ENCODE measurements around the gene KIF26B. TPM values are rescaled to one million over a fixed set of nuclear protein-coding genes. Genes with fewer than 3 reads are reported as not detected.
"Not testable (repeated sequence)": the region's sequence is repeated elsewhere in the genome, so short reads cannot be mapped to it uniquely, and the experiment has no call there.

Gene KIF26B
- total and polyA plus RNA-seq, 2 of the 4 experiments (the other 2 are of a cell fraction) = 0.53 to 0.54 TPM

DNA sequence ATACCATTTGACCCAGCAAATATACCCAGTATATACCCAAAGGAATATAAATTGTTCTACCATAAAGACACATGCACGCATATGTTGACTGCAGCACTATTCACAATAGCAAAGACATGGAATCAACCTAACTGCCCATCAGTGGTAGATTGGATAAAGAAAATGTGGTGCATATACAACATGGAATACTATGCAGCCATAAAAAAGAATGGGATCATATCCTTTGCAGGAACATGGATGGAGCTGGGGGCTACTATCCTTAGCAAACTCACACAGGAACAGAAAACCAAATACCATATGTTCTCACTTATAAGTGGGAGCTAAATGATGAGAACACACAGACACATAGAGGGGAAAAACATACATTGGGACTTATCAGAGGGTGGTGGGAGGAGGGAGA is 585.6 kb downstream of the KIF26B start:
- H3K23ac ChIP-seq (ENCODE audit: low read depth, low read length); H2AK5ac ChIP-seq (ENCODE audit: low read depth, low read length); H4K8ac ChIP-seq (ENCODE audit: low read depth in 2 of 2, low read length in 2 of 2); H3K56ac ChIP-seq (ENCODE audit: extremely low read depth, insufficient read depth, low read length); CTCF ChIA-PET; H3K27me3 ChIP-seq (ENCODE audit: control insufficient read depth, insufficient read depth, low read length); H3K9ac ChIP-seq (ENCODE audit: low read depth, low read length); DNase-seq; H3K18ac ChIP-seq (ENCODE audit: low read depth, low read length); intact Hi-C loops (cut with micrococcal nuclease); H4K91ac ChIP-seq (ENCODE audit: insufficient read depth, low read depth, low read length); H3K9me3 ChIP-seq (ENCODE audit: control insufficient read depth, insufficient read depth, low read length); H3K27ac ChIP-seq (ENCODE audit: insufficient read depth, low read length); H4K5ac ChIP-seq (ENCODE audit: low read depth, low read length); H3K4me1 ChIP-seq (ENCODE audit: control insufficient read depth, insufficient read depth, low read length); H3K79me1 ChIP-seq (ENCODE audit: low read depth in 1 of 2, low read length in 2 of 2); H3K36me3 ChIP-seq (ENCODE audit: control insufficient read depth, insufficient read depth, low read length); H2BK15ac ChIP-seq (ENCODE audit: low read depth, low read length); H2AFZ ChIP-seq (replicated peaks; ENCODE audit: low read length, poor library complexity); BruUV-seq (replicated peaks); H3K4me3 ChIP-seq (ENCODE audit: insufficient read depth, low read depth, low read length); H3K4ac ChIP-seq (ENCODE audit: low read depth, low read length); H2AK9ac ChIP-seq (replicated peaks; ENCODE audit: low read depth, low read length, poor library complexity); H2BK120ac ChIP-seq (ENCODE audit: low read depth, low read length); H2BK20ac ChIP-seq (ENCODE audit: low read depth, low read length); H3K9me1 ChIP-seq (ENCODE audit: insufficient read depth, low read length); H4K20me1 ChIP-seq (ENCODE audit: insufficient read depth, low read length); in situ Hi-C loops (cut with MboI; ENCODE audit: low sequenced_read_pairs); H3K14ac ChIP-seq (replicated peaks; ENCODE audit: low read depth, low read length); ATAC-seq (ENCODE audit: low read depth); dilution Hi-C loops (cut with HindIII; ENCODE audit: low sequenced_read_pairs, unreplicated experiment); H3K4me2 ChIP-seq (ENCODE audit: low read depth, low read length); H2BK5ac ChIP-seq (ENCODE audit: low read depth, low read length, poor library complexity, severe bottlenecking): not testable (repeated sequence)
- POLR2A ChIA-PET (ENCODE audit: unreplicated experiment) = interaction anchor here (0.6 kb wide), 1 partner anchor 9 kb away, joined by 4 read pairs; no protein-coding TSS in a partner anchor
- no CpG with 5 or more reads among the region's 1 CpG for WGBS, 2 experiments (ENCODE audit: extremely low coverage in 2 of 2, insufficient read length in 1 of 2)

Data from IMR-90 (cell line).